K562 (cell line): ENCODE results near the gene ATE1. TPM values are rescaled to one million over a fixed set of nuclear protein-coding genes. Genes with fewer than 3 reads are reported as not detected.
A peak's percentile ranks its signal among the peaks of the same experiment; 100 is the strongest.

Source experiments
- ARID3A ChIP-seq: IDR thresholded peaks from 2 replicates; pipeline ENCODE4 v1.6.1; 2012; ENCODE audit warnings: low read depth, low read length, improper control_type of control experiment, borderline replicate concordance
- DIDO1 ChIP-seq: fragments of 450-650 bp; IDR thresholded peaks from 2 replicates; pipeline ENCODE4 v1.6.1; 2016; ENCODE audit warnings: low read depth, missing biosample characterization, missing genetic modification characterization
- GTF2A2 ChIP-seq: IDR thresholded peaks from 2 replicates; pipeline ENCODE4 v1.6.1; 2016; ENCODE audit warnings: mild to moderate bottlenecking, missing genetic modification characterization, missing compliant biosample characterization
- HMGN3 ChIP-seq: IDR thresholded peaks from 2 replicates; pipeline ENCODE4 v1.6.1; 2011; ENCODE audit warnings: borderline replicate concordance, low read depth, mild to moderate bottlenecking, mixed read lengths, low read length; ENCODE audit not compliant: insufficient read length; ENCODE audit errors: extremely low read depth
- JUN ChIP-seq, 2 experiments: sonication (generic) in 1 of 2; formaldehyde crosslinking in 1 of 2; IDR thresholded peaks; 2 replicates each; pipeline versions ENCODE4 v1.6.1 to v1.8.0; 2012 to 2022; ENCODE audit warnings: borderline replicate concordance in 2 of 2, mild to moderate bottlenecking in 2 of 2, improper control_type of control experiment in 1 of 2, low read depth in 1 of 2, low read length in 1 of 2, missing genetic modification reagents in 1 of 2
- POLR3G ChIP-seq: IDR thresholded peaks from 2 replicates; pipeline ENCODE4 v1.6.1; 2011; ENCODE audit not compliant: insufficient read length, insufficient replicate concordance; ENCODE audit errors: extremely low read depth
- RAD51 ChIP-seq: fragments of 450-650 bp; IDR thresholded peaks from 2 replicates; pipeline ENCODE4 v1.7.1; 2016; ENCODE audit warnings: low read depth, mild to moderate bottlenecking, borderline replicate concordance
- RFX7 ChIP-seq: fragments of 250-450 bp; sonication (Bioruptor Pico); IDR thresholded peaks from 2 replicates; pipeline ENCODE4 v1.5.1; 2021; ENCODE audit warnings: mild to moderate bottlenecking
- SIN3A ChIP-seq, 2 experiments: fragments of 150-350 bp in 1 of 2; IDR thresholded peaks; 2 replicates each; pipeline ENCODE4 v1.6.1; 2011 to 2016; ENCODE audit warnings: borderline replicate concordance in 2 of 2, low read depth in 2 of 2, low read length in 2 of 2, mild to moderate bottlenecking in 2 of 2, moderate library complexity in 2 of 2; ENCODE audit not compliant: control insufficient read depth in 1 of 2
- SPI1 ChIP-seq: IDR thresholded peaks from 2 replicates; pipeline ENCODE4 v1.6.1; 2011; ENCODE audit warnings: low read depth, low read length, control low read depth, borderline replicate concordance
- SREBF2 ChIP-seq: sonication (generic); formaldehyde crosslinking; IDR thresholded peaks from 2 replicates; pipeline ENCODE4 v1.4.0; 2020; ENCODE audit warnings: mild to moderate bottlenecking, missing genetic modification reagents
- TBP ChIP-seq: optimal IDR thresholded peaks from 2 replicates; pipeline ENCODE3; 2011; ENCODE audit warnings: low read depth, low read length, improper control_type of control experiment
- TCF7 ChIP-seq: sonication (generic); IDR thresholded peaks from 2 replicates; pipeline ENCODE4 v1.6.1; 2016; ENCODE audit warnings: antibody characterized with exemption, borderline replicate concordance
- TRIM24 ChIP-seq, 2 experiments: fragments of 450-650 bp; IDR thresholded peaks; 2 replicates each; pipeline ENCODE4 v1.6.1; 2016
- ZNF124 ChIP-seq: sonication (generic); formaldehyde crosslinking; IDR thresholded peaks from 2 replicates; pipeline ENCODE4 v1.8.1; 2022; ENCODE audit warnings: missing genetic modification reagents
- polyA plus RNA-seq, 8 experiments: library from polyadenylated mRNA; depleted of rRNA in 4 of 8; stranded (reverse) in 5 of 8; unstranded in 3 of 8; fragments of >200 nt; fragmentation: Nextera tagmentation in 2 of 8; fragmentation: Illumina TruSeq in 1 of 8; extraction: Ambion mirVana in 2 of 8; extraction: Trizol in 1 of 8; gene quantifications; 2 replicates each; pipeline versions ENCODE4 v1.2.1 to v1.2.3, GENCODE V29; 2011 to 2014; ENCODE audit warnings: inconsistent platforms in 1 of 8, missing spikeins in 1 of 8
- total RNA-seq, 7 experiments: library from RNA; depleted of rRNA in 6 of 7; stranded (reverse); fragments of >200 nt in 6 of 7; fragmentation: Illumina TruSeq in 2 of 7; extraction: Trizol in 2 of 7; gene quantifications; 2 replicates each; pipeline versions ENCODE4 v1.2.1 to v1.2.3, GENCODE V29; 2011 to 2021; ENCODE audit warnings: low replicate concordance in 1 of 7
- TF ChIP-seq, protein P1 (sequence below): IDR thresholded peaks from 2 replicates; pipeline ENCODE4 v1.6.1; 2011; ENCODE audit warnings: borderline replicate concordance, low read depth, mild to moderate bottlenecking, moderate library complexity, low read length; ENCODE audit not compliant: insufficient read depth, poor library complexity, severe bottlenecking
- TF ChIP-seq, protein P2 (sequence below): fragments of 150-350 bp; conservative IDR thresholded peaks from 2 replicates; pipeline ENCODE4 v1.6.1; 2014; ENCODE audit warnings: low read length
- TF ChIP-seq, protein P3 (sequence below): sonication (generic); formaldehyde crosslinking; IDR thresholded peaks from 2 replicates; pipeline ENCODE4 v1.4.0; 2020; ENCODE audit warnings: mild to moderate bottlenecking, missing genetic modification reagents

Gene ATE1
- total and polyA plus RNA-seq, 9 of the 15 experiments (the other 6 are each of a cell fraction or from before 2014, with no cell fraction given), result 3.0 to 14.2 (median 8.8) TPM

DNA sequence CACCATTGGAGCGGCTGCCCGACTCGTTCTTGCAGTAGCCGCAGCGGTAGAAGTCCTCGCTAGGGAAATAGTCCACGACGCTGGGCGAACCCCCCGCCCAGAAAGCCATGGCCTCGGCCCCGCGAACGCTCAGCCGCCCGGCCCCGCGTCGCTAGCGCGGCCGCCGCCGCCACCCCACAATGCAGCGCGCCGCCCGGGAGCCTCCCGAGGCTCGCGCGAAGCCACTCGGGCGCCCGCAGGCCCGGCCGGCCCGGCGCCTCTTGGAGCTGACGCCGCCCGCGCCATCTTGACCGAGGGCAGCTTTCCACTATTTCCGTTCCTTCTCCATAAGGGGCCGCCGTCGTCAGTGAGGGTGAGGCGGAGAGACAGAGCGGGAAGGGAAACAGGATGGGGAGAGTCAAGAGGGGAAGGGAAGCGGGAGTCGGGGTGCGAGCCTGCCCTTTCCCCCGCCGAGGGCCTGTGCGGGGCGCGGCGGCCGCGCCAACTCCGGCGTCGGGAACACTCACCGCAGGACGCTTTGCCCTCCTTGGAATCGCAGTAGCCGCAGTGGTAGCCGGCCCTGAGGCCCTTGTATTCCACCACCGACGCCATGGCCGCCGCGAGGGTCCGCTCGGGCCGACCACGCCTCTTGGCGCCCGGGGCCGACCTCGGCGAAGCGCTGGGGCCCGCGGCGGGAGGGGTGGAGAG, at the start of gene ATE1 (continued):
- TF ChIP-seq RFX7 (CRISPR knock-in tag) (no peak), TRIM24 (IDR thresholded peaks at IDR 0.05) (peak in 1 of 2 experiments; percentile 18; a peak in 1 of 4 replicates), SIN3A (IDR thresholded peaks at IDR 0.05; ENCODE audit: borderline replicate concordance in 2 of 2, control insufficient read depth in 1 of 2, low read depth in 2 of 2, low read length in 2 of 2) (0 out of 4 replicates have a peak, but pooled peaks of 1 of the 2 experiments have one; percentile 17), TCF7 (no peak), HMGN3 (peak; percentile 62), POLR3G (no peak), RAD51 (no peak), SPI1 (no peak), ZNF124 (no peak), GTF2A2 (tag) (no peak), SREBF2 (CRISPR knock-in tag) (no peak), TBP (peak; percentile 77), ARID3A (no peak), DIDO1 (tag) (no peak), JUN (IDR thresholded peaks at IDR 0.05; ENCODE audit: borderline replicate concordance, low read depth, low read length) (no peak), JUN (CRISPR knock-in tag; IDR thresholded peaks at IDR 0.05; ENCODE audit: borderline replicate concordance) (no peak)
- TF ChIP-seq, protein P1, sequence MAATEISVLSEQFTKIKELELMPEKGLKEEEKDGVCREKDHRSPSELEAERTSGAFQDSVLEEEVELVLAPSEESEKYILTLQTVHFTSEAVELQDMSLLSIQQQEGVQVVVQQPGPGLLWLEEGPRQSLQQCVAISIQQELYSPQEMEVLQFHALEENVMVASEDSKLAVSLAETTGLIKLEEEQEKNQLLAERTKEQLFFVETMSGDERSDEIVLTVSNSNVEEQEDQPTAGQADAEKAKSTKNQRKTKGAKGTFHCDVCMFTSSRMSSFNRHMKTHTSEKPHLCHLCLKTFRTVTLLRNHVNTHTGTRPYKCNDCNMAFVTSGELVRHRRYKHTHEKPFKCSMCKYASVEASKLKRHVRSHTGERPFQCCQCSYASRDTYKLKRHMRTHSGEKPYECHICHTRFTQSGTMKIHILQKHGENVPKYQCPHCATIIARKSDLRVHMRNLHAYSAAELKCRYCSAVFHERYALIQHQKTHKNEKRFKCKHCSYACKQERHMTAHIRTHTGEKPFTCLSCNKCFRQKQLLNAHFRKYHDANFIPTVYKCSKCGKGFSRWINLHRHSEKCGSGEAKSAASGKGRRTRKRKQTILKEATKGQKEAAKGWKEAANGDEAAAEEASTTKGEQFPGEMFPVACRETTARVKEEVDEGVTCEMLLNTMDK, result peak; percentile 74
- TF ChIP-seq, protein P2, sequence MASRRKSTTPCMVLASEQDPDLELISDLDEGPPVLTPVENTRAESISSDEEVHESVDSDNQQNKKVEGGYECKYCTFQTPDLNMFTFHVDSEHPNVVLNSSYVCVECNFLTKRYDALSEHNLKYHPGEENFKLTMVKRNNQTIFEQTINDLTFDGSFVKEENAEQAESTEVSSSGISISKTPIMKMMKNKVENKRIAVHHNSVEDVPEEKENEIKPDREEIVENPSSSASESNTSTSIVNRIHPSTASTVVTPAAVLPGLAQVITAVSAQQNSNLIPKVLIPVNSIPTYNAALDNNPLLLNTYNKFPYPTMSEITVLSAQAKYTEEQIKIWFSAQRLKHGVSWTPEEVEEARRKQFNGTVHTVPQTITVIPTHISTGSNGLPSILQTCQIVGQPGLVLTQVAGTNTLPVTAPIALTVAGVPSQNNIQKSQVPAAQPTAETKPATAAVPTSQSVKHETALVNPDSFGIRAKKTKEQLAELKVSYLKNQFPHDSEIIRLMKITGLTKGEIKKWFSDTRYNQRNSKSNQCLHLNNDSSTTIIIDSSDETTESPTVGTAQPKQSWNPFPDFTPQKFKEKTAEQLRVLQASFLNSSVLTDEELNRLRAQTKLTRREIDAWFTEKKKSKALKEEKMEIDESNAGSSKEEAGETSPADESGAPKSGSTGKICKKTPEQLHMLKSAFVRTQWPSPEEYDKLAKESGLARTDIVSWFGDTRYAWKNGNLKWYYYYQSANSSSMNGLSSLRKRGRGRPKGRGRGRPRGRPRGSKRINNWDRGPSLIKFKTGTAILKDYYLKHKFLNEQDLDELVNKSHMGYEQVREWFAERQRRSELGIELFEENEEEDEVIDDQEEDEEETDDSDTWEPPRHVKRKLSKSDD, result no peak
- TF ChIP-seq, protein P3, sequence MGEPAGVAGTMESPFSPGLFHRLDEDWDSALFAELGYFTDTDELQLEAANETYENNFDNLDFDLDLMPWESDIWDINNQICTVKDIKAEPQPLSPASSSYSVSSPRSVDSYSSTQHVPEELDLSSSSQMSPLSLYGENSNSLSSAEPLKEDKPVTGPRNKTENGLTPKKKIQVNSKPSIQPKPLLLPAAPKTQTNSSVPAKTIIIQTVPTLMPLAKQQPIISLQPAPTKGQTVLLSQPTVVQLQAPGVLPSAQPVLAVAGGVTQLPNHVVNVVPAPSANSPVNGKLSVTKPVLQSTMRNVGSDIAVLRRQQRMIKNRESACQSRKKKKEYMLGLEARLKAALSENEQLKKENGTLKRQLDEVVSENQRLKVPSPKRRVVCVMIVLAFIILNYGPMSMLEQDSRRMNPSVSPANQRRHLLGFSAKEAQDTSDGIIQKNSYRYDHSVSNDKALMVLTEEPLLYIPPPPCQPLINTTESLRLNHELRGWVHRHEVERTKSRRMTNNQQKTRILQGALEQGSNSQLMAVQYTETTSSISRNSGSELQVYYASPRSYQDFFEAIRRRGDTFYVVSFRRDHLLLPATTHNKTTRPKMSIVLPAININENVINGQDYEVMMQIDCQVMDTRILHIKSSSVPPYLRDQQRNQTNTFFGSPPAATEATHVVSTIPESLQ (CRISPR knock-in tag), result no peak
